IMR-90 (cell line): ENCODE data around the gene DENND1C. TPM values are rescaled to one million over a fixed set of nuclear protein-coding genes. Genes with fewer than 3 reads are reported as not detected.

Source experiments
- ATAC-seq: fragments of 200-7000 bp; cut with Tn5 transposase; 2 replicates; pipeline ENCODE4 v1.9.1; 2020; ENCODE audit warnings: low read depth, mild to moderate bottlenecking, moderate library complexity
- BruUV-seq: library from RNA; stranded (reverse); fragments of 400-500 nt; replicated peaks from 2 replicates; lab custom pipeline; 2021; lab: Mats Ljungman, UMichigan
- CTCF ChIA-PET: fragments of 300-600 bp; formaldehyde crosslinking; extraction: SDS; loops from one replicate; lab custom pipeline; 2021; ENCODE audit warnings: antibody characterized with exemption; lab: Yijun Ruan, JAX
- POLR2A ChIA-PET: fragments of 300-600 bp; sonication (Branson Sonifier 250); formaldehyde crosslinking; loops from one replicate; lab custom pipeline; 2022; ENCODE audit warnings: antibody characterized with exemption; ENCODE audit not compliant: unreplicated experiment; lab: Charles Lee
- DNase-seq: peaks from one replicate; pipeline ENCODE4 v3.0.0; 2013
- H2AFZ ChIP-seq: replicated peaks from 2 replicates; pipeline ENCODE3; 2013; ENCODE audit warnings: low read length, mild to moderate bottlenecking; ENCODE audit not compliant: poor library complexity
- H2AK5ac ChIP-seq: 2 replicates; pipeline ENCODE4 v1.6.1; 2013; ENCODE audit warnings: low read depth, low read length, inconsistent platforms
- H2AK9ac ChIP-seq: replicated peaks from 2 replicates; pipeline ENCODE3; 2013; ENCODE audit warnings: mild to moderate bottlenecking, low read depth, low read length, moderate library complexity; ENCODE audit not compliant: poor library complexity
- H2BK120ac ChIP-seq: 2 replicates; pipeline ENCODE4 v1.6.1; 2013; ENCODE audit warnings: low read depth, low read length, inconsistent platforms
- H2BK15ac ChIP-seq: 3 replicates; pipeline ENCODE4 v1.6.1; 2013; ENCODE audit warnings: low read depth, low read length, inconsistent platforms
- H2BK20ac ChIP-seq: 2 replicates; pipeline ENCODE4 v1.6.1; 2013; ENCODE audit warnings: low read depth, mild to moderate bottlenecking, inconsistent platforms, low read length, moderate library complexity
- H2BK5ac ChIP-seq: 2 replicates; pipeline ENCODE4 v1.6.1; 2013; ENCODE audit warnings: mild to moderate bottlenecking, low read depth, low read length, inconsistent platforms; ENCODE audit not compliant: poor library complexity, severe bottlenecking
- H3K14ac ChIP-seq: replicated peaks from 2 replicates; pipeline ENCODE4 v1.6.1; 2013; ENCODE audit warnings: low read depth, low read length, inconsistent platforms
- H3K18ac ChIP-seq: 2 replicates; pipeline ENCODE4 v1.6.1; 2013; ENCODE audit warnings: low read depth, low read length, control low read depth
- H3K23ac ChIP-seq: 2 replicates; pipeline ENCODE4 v1.6.1; 2013; ENCODE audit warnings: low read depth, low read length, inconsistent platforms
- H3K27ac ChIP-seq: 2 replicates; pipeline ENCODE4 v1.5.1; 2013; ENCODE audit warnings: mild to moderate bottlenecking, control low read depth, low read length; ENCODE audit not compliant: insufficient read depth
- H3K27me3 ChIP-seq: 2 replicates; pipeline ENCODE4 v1.6.1; 2013; ENCODE audit warnings: low read length; ENCODE audit not compliant: control insufficient read depth, insufficient read depth
- H3K36me3 ChIP-seq: 2 replicates; pipeline ENCODE4 v1.6.1; 2013; ENCODE audit warnings: low read length, mixed read lengths; ENCODE audit not compliant: control insufficient read depth, insufficient read depth
- H3K4ac ChIP-seq: 2 replicates; pipeline ENCODE4 v1.6.1; 2013; ENCODE audit warnings: low read depth, low read length, inconsistent platforms
- H3K4me1 ChIP-seq: 2 replicates; pipeline ENCODE4 v1.6.1; 2013; ENCODE audit warnings: low read length, mixed read lengths; ENCODE audit not compliant: control insufficient read depth, insufficient read depth
- H3K4me2 ChIP-seq: 2 replicates; pipeline ENCODE4 v1.6.1; 2013; ENCODE audit warnings: low read depth, mild to moderate bottlenecking, control low read depth, low read length, moderate library complexity
- H3K4me3 ChIP-seq: 2 replicates; pipeline ENCODE4 v1.5.1; 2013; ENCODE audit warnings: low read depth, mild to moderate bottlenecking, control low read depth, low read length, moderate library complexity; ENCODE audit not compliant: insufficient read depth
- H3K56ac ChIP-seq: 2 replicates; pipeline ENCODE4 v1.6.1; 2013; ENCODE audit warnings: low read length, inconsistent platforms; ENCODE audit not compliant: insufficient read depth; ENCODE audit errors: extremely low read depth
- H3K79me1 ChIP-seq, 2 experiments: 2 replicates each; pipeline ENCODE4 v1.6.1; 2013; ENCODE audit warnings: low read length in 2 of 2, inconsistent platforms in 1 of 2, low read depth in 1 of 2
- H3K9ac ChIP-seq: 2 replicates; pipeline ENCODE4 v1.6.1; 2013; ENCODE audit warnings: low read depth, low read length, control low read depth
- H3K9me1 ChIP-seq: 2 replicates; pipeline ENCODE4 v1.6.1; 2013; ENCODE audit warnings: low read length, inconsistent platforms; ENCODE audit not compliant: insufficient read depth
- H3K9me3 ChIP-seq: 2 replicates; pipeline ENCODE4 v1.6.1; 2013; ENCODE audit warnings: low read length; ENCODE audit not compliant: control insufficient read depth, insufficient read depth
- H4K20me1 ChIP-seq: 2 replicates; pipeline ENCODE4 v1.6.1; 2013; ENCODE audit warnings: low read length, inconsistent platforms; ENCODE audit not compliant: insufficient read depth
- H4K5ac ChIP-seq: 2 replicates; pipeline ENCODE4 v1.6.1; 2013; ENCODE audit warnings: mild to moderate bottlenecking, low read depth, low read length, control low read depth
- H4K8ac ChIP-seq, 2 experiments: 2 replicates each; pipeline ENCODE4 v1.6.1; 2013; ENCODE audit warnings: low read depth in 2 of 2, low read length in 2 of 2, control low read depth in 1 of 2, inconsistent platforms in 1 of 2
- H4K91ac ChIP-seq: 2 replicates; pipeline ENCODE4 v1.6.1; 2013; ENCODE audit warnings: low read depth, low read length, inconsistent platforms; ENCODE audit not compliant: insufficient read depth
- BHLHE40 ChIP-seq: fragments of 150-350 bp; IDR thresholded peaks from 2 replicates; pipeline ENCODE4 v1.6.1; 2016; ENCODE audit warnings: mild to moderate bottlenecking, low read depth, low read length
- CEBPB ChIP-seq: IDR thresholded peaks from 2 replicates; pipeline ENCODE4 v1.6.1; 2012; ENCODE audit warnings: low read depth, low read length, improper control_type of control experiment
- CHD1 ChIP-seq: IDR thresholded peaks from 2 replicates; pipeline ENCODE4 v1.6.1; 2012; ENCODE audit warnings: low read depth, low read length, improper control_type of control experiment
- FOS ChIP-seq: fragments of 150-350 bp; IDR thresholded peaks from 2 replicates; pipeline ENCODE4 v1.6.1; 2016; ENCODE audit warnings: low read depth, low read length
- MAFK ChIP-seq: IDR thresholded peaks from 2 replicates; pipeline ENCODE4 v1.6.1; 2012; ENCODE audit warnings: low read depth, low read length, improper control_type of control experiment
- MAZ ChIP-seq: IDR thresholded peaks from 2 replicates; pipeline ENCODE4 v1.6.1; 2012; ENCODE audit warnings: low read depth, mild to moderate bottlenecking, low read length, improper control_type of control experiment, moderate library complexity, borderline replicate concordance
- MXI1 ChIP-seq: IDR thresholded peaks from 2 replicates; pipeline ENCODE4 v1.6.1; 2012; ENCODE audit warnings: low read depth, mild to moderate bottlenecking, low read length, moderate library complexity, borderline replicate concordance
- NFE2L2 ChIP-seq: fragments of 150-350 bp; IDR thresholded peaks from 2 replicates; pipeline ENCODE4 v1.6.1; 2016; ENCODE audit warnings: low read depth, mild to moderate bottlenecking, low read length
- POLR2A ChIP-seq: IDR thresholded peaks from 2 replicates; pipeline ENCODE4 v1.6.1; 2012; ENCODE audit warnings: mild to moderate bottlenecking, low read depth, low read length
- RAD21 ChIP-seq: IDR thresholded peaks from 2 replicates; pipeline ENCODE4 v1.6.1; 2012; ENCODE audit warnings: low read length, improper control_type of control experiment
- RCOR1 ChIP-seq: IDR thresholded peaks from 2 replicates; pipeline ENCODE4 v1.6.1; 2012; ENCODE audit warnings: mild to moderate bottlenecking, low read length, improper control_type of control experiment; ENCODE audit not compliant: insufficient replicate concordance
- RFX5 ChIP-seq: IDR thresholded peaks from 2 replicates; pipeline ENCODE4 v1.8.0; 2012; ENCODE audit warnings: low read depth, mild to moderate bottlenecking, low read length, moderate library complexity
- SMC3 ChIP-seq: fragments of 150-350 bp; IDR thresholded peaks from 2 replicates; pipeline ENCODE4 v1.6.1; 2016; ENCODE audit warnings: low read depth, mild to moderate bottlenecking, antibody characterized with exemption, low read length, moderate library complexity
- USF2 ChIP-seq: fragments of 150-350 bp; IDR thresholded peaks from 2 replicates; pipeline ENCODE4 v1.6.1; 2017; ENCODE audit warnings: mild to moderate bottlenecking, antibody characterized with exemption, low read length, low read depth
- WGBS, 2 experiments: methylation state at CpG; one replicate each; pipeline versions ENCODE4 v1.1.5 to v1.1.7; 2013; ENCODE audit warnings: missing lambda C conversion rate in 2 of 2; ENCODE audit not compliant: insufficient read length in 1 of 2; ENCODE audit errors: extremely low coverage in 2 of 2; 5-methylcytosine and 5-hydroxymethylcytosine counted together
- dilution Hi-C: fragments of 300-500 bp; cut with HindIII; formaldehyde crosslinking; loops from one replicate; pipeline ENCODE4 v1.14.3; 2018; ENCODE audit warnings: low sequenced_read_pairs; ENCODE audit not compliant: unreplicated experiment
- in situ Hi-C: fragments of 300-500 bp; cut with MboI; formaldehyde crosslinking; loops from 3 replicates; pipeline ENCODE4 v1.14.3; 2019; ENCODE audit warnings: low sequenced_read_pairs, inconsistent platforms, mixed read lengths
- intact Hi-C: fragments of 100-400 bp; cut with micrococcal nuclease; formaldehyde crosslinking; loops from 2 replicates; pipeline ENCODE4 v1.10.0; 2022
- polyA plus RNA-seq, 3 experiments: library from polyadenylated mRNA; depleted of rRNA; stranded (reverse); fragments of >200 nt; gene quantifications; 2 replicates each; pipeline ENCODE4 v1.2.3, GENCODE V29; 2012; ENCODE audit warnings: low replicate concordance in 1 of 3
- total RNA-seq: library from RNA; depleted of rRNA; stranded (reverse); fragments of >200 nt; gene quantifications from 2 replicates; pipeline ENCODE4 v1.2.3, GENCODE V29; 2012
- TF ChIP-seq, protein P1 (sequence below): conservative IDR thresholded peaks from 2 replicates; pipeline ENCODE4 v1.5.1; 2012; ENCODE audit warnings: mild to moderate bottlenecking, low read depth, low read length, improper control_type of control experiment
- TF ChIP-seq, protein P2 (sequence below): fragments of 150-350 bp; IDR thresholded peaks from 2 replicates; pipeline ENCODE4 v1.6.1; 2016; ENCODE audit warnings: low read depth, mild to moderate bottlenecking, low read length, moderate library complexity, borderline replicate concordance

DENND1C gene
- total and polyA plus RNA-seq, 2 of the 4 experiments (the other 2 are of a cell fraction): not detected

DNA sequence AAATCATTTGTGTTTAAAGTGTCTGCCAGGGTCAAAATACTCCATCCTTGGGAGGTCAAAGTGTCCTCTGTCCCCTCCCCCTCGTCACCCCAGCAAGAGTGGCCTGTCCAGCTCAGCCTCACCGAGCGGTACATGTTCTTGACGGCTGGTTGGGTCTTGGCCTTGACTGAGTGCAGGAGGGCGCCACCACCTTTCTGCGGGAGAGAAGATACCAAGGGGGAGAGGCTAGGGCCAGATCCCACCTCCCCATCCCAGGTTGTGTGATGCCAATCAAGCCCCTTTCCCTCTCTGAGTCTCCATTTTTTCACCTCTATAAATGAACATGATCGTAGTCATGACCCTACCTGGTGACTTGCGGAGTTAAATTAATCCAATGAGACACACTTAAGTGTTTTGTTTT lies 11.4 kb downstream of the DENND1C start:
- H2BK5ac ChIP-seq: no peak overlapping the region
- H2AK9ac ChIP-seq: no peak overlapping the region
- in situ Hi-C loops (no loop called here), intact Hi-C loops (no loop called here), dilution Hi-C loops (no loop called here)
- no peaks in the 10 kb centered on the region for H3K9me3 ChIP-seq
- H2BK20ac ChIP-seq: no peak overlapping the region
- ChIA-PET POLR2A (interaction anchor here (0.7 kb wide), 1 partner anchor 507 kb away, joined by 11 read pairs; no protein-coding TSS in a partner anchor), CTCF (no interaction called here)
- no peak overlapping the region for H3K27ac ChIP-seq
- H3K4me1 ChIP-seq: no peaks in the 10 kb centered on the region
- H4K20me1 ChIP-seq: no peaks in the 10 kb centered on the region
- ATAC-seq (no peak), DNase-seq (no peak)
- no peak overlapping the region for H3K23ac ChIP-seq
- no CpG with 5 or more reads among the region's 8 CpGs for WGBS, 2 experiments
- H3K27me3 ChIP-seq: peaks cover 16% of the 10 kb centered on the region
- no peaks in the 10 kb centered on the region for H3K36me3 ChIP-seq
- no peaks in the 10 kb centered on the region for H3K79me1 ChIP-seq
- H3K4ac ChIP-seq: no peak overlapping the region
- no peak overlapping the region for H3K18ac ChIP-seq
- no peak overlapping the region for H2AFZ ChIP-seq
- H3K4me3 ChIP-seq: no peak overlapping the region
- H4K5ac ChIP-seq: no peak overlapping the region
- TF ChIP-seq, protein P1, sequence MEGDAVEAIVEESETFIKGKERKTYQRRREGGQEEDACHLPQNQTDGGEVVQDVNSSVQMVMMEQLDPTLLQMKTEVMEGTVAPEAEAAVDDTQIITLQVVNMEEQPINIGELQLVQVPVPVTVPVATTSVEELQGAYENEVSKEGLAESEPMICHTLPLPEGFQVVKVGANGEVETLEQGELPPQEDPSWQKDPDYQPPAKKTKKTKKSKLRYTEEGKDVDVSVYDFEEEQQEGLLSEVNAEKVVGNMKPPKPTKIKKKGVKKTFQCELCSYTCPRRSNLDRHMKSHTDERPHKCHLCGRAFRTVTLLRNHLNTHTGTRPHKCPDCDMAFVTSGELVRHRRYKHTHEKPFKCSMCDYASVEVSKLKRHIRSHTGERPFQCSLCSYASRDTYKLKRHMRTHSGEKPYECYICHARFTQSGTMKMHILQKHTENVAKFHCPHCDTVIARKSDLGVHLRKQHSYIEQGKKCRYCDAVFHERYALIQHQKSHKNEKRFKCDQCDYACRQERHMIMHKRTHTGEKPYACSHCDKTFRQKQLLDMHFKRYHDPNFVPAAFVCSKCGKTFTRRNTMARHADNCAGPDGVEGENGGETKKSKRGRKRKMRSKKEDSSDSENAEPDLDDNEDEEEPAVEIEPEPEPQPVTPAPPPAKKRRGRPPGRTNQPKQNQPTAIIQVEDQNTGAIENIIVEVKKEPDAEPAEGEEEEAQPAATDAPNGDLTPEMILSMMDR: no peak
- no peak for TF ChIP-seq SMC3
- no peak for TF ChIP-seq RFX5
- no peak for TF ChIP-seq CHD1
- TF ChIP-seq, protein P2, sequence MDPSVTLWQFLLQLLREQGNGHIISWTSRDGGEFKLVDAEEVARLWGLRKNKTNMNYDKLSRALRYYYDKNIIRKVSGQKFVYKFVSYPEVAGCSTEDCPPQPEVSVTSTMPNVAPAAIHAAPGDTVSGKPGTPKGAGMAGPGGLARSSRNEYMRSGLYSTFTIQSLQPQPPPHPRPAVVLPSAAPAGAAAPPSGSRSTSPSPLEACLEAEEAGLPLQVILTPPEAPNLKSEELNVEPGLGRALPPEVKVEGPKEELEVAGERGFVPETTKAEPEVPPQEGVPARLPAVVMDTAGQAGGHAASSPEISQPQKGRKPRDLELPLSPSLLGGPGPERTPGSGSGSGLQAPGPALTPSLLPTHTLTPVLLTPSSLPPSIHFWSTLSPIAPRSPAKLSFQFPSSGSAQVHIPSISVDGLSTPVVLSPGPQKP: no peak
- TF ChIP-seq RCOR1: no peak
- no peak for TF ChIP-seq NFE2L2
- no peak for TF ChIP-seq MAFK
- TF ChIP-seq POLR2A: no peak
- no peak for TF ChIP-seq BHLHE40
- TF ChIP-seq MAZ: no peak
- TF ChIP-seq MXI1: no peak
- no peak for TF ChIP-seq CEBPB
- no peak for TF ChIP-seq USF2
- TF ChIP-seq FOS: no peak
- no peak for TF ChIP-seq RAD21
- H3K14ac ChIP-seq: no peak overlapping the region
- H3K9ac ChIP-seq: no peak overlapping the region
- no peak overlapping the region for H4K91ac ChIP-seq
- no peak overlapping the region for H3K4me2 ChIP-seq
- H4K8ac ChIP-seq: no peak overlapping the region
- no TSS peak for BruUV-seq
- no peak overlapping the region for H2BK15ac ChIP-seq
- H3K56ac ChIP-seq: no peak overlapping the region
- H3K9me1 ChIP-seq: no peaks in the 10 kb centered on the region
- no peak overlapping the region for H2BK120ac ChIP-seq
- no peak overlapping the region for H2AK5ac ChIP-seq
